Hepatocyte (in vitro differentiated cells): ENCODE data around the gene ATG14. TPM values are rescaled to one million over a fixed set of nuclear protein-coding genes. Genes with fewer than 3 reads are reported as not detected.
A peak's percentile ranks its signal among the peaks of the same experiment; 100 is the strongest.
"Not testable (repeated sequence)": the region's sequence is repeated elsewhere in the genome, so short reads cannot be mapped to it uniquely, and the experiment has no call there.

Source experiments
- DNase-seq: peaks from one replicate; pipeline ENCODE4 v3.0.0-alpha.2; 2016; ENCODE audit warnings: low spot score
- H2AFZ ChIP-seq: fragments of 200-600 bp; sonication (generic); 2 replicates; pipeline ENCODE4 v1.6.0; 2016; ENCODE audit warnings: antibody characterized with exemption, mild to moderate bottlenecking
- H3K27ac ChIP-seq: fragments of 200-600 bp; sonication (generic); 2 replicates; pipeline ENCODE4 v1.5.1; 2016; ENCODE audit warnings: mild to moderate bottlenecking
- H3K27me3 ChIP-seq: fragments of 200-600 bp; sonication (generic); 2 replicates; pipeline ENCODE4 v1.6.1; 2016
- H3K36me3 ChIP-seq: fragments of 200-600 bp; sonication (generic); replicated peaks from 2 replicates; pipeline ENCODE4 v1.5.1; 2016; ENCODE audit warnings: low read depth; ENCODE audit not compliant: insufficient read depth
- H3K4me1 ChIP-seq: fragments of 200-600 bp; sonication (generic); 2 replicates; pipeline ENCODE4 v1.5.1; 2016; ENCODE audit warnings: mild to moderate bottlenecking, moderate library complexity; ENCODE audit not compliant: insufficient read depth
- H3K4me2 ChIP-seq: fragments of 200-600 bp; sonication (generic); 2 replicates; pipeline ENCODE4 v1.6.0; 2016
- H3K4me3 ChIP-seq: fragments of 200-600 bp; sonication (generic); 2 replicates; pipeline ENCODE4 v1.5.1; 2016; ENCODE audit warnings: mild to moderate bottlenecking
- H3K79me2 ChIP-seq: fragments of 200-600 bp; sonication (generic); 2 replicates; pipeline ENCODE4 v1.6.0; 2017; ENCODE audit warnings: mild to moderate bottlenecking
- H3K9me2 ChIP-seq: fragments of 200-600 bp; sonication (generic); replicated peaks from 2 replicates; pipeline ENCODE4 v1.6.0; 2017; ENCODE audit warnings: mild to moderate bottlenecking; ENCODE audit not compliant: insufficient read depth
- H3K9me3 ChIP-seq: fragments of 200-600 bp; sonication (generic); 2 replicates; pipeline ENCODE4 v1.5.1; 2016; ENCODE audit warnings: low read depth, mild to moderate bottlenecking
- H4K20me1 ChIP-seq: fragments of 200-600 bp; sonication (generic); 2 replicates; pipeline ENCODE4 v1.6.0; 2016; ENCODE audit warnings: mild to moderate bottlenecking; ENCODE audit not compliant: insufficient read depth, poor library complexity, severe bottlenecking
- EZH2 ChIP-seq: fragments of 200-600 bp; sonication (generic); IDR thresholded peaks from 2 replicates; pipeline ENCODE4 v1.6.1; 2016; ENCODE audit warnings: antibody characterized with exemption, mild to moderate bottlenecking, borderline replicate concordance
- EZH2phosphoT487 ChIP-seq: fragments of 200-600 bp; sonication (generic); IDR thresholded peaks from one replicate; pipeline ENCODE4 v1.6.1; 2018; ENCODE audit warnings: antibody characterized with exemption, mild to moderate bottlenecking, low read depth, moderate library complexity; ENCODE audit not compliant: unreplicated experiment, severe bottlenecking
- WGBS: methylation state at CpG from one replicate; pipeline ENCODE4 v1.1.6; 2016; ENCODE audit warnings: low lambda C conversion rate; ENCODE audit errors: missing lambda C conversion rate; 5-methylcytosine and 5-hydroxymethylcytosine counted together
- polyA plus RNA-seq: library from polyadenylated mRNA; unstranded; fragments of >200 nt; fragmentation: Nextera tagmentation; extraction: Ambion mirVana; gene quantifications from 2 replicates; pipeline ENCODE4 v1.2.1, GENCODE V29; 2016
- total RNA-seq: library from RNA; depleted of rRNA; stranded (reverse); fragments of >200 nt; gene quantifications from 2 replicates; pipeline ENCODE4 v1.2.3, GENCODE V29; 2014
- TF ChIP-seq, protein P1 (sequence below): fragments of 200-600 bp; sonication (generic); IDR thresholded peaks from 2 replicates; pipeline ENCODE4 v1.5.1; 2016; ENCODE audit warnings: antibody characterized with exemption, mild to moderate bottlenecking; ENCODE audit not compliant: poor library complexity

ATG14 gene
- total and polyA plus RNA-seq, 2 experiments from 2014 or later: 3.3 to 16.6 TPM

DNA sequence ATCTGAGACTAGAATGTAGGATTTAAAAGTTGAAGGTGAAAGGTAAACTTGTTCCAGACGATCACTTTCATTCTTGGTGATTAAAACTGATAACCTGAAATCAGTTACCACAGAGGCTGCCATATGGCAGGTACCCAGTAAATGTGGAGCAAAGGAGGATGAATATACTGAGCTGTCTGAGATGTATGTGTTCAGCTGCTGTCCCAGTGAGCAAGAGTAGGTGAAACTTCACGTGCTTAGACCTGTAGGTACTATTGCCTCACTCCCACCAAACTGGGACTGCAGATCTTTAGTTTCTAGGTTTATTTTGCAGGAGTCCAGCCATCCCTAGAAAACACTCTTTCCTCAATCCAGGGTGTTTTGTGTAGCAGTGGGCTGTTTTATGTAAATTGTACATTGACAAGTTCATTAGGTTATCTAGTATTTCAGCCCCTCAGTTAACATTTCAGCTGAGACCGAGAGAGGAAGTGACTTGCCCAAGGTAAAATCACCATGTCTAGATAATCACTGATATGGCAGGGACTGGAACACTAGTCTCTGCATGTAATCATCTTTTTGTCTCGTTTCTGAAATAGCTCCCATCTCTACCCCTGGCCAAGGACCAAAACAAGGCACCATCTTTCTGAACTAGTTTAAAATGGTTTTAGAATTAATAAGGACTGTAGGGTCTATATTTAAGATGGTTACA, 62.7 kb downstream of the ATG14 start:
- WGBS: 49% methylated on average over 4 of the region's 4 CpGs
- Histone ChIP-seq H3K79me2 (peaks cover 75% of the 10 kb centered on the region), H4K20me1 (peaks cover 12% of the 10 kb centered on the region), H3K36me3 (no peaks in the 10 kb centered on the region), H3K9me2 (no peaks in the 10 kb centered on the region), H3K9me3 (no peaks in the 10 kb centered on the region), H3K4me1 (peaks cover 8% of the 10 kb centered on the region), H2AFZ (no peak overlapping the region), H3K4me2 (peak overlapping the region; percentile 7), H3K4me3 (no peak overlapping the region), H3K27me3 (no peaks in the 10 kb centered on the region), H3K27ac (no peak overlapping the region)
- no peak for DNase-seq
- TF ChIP-seq, protein P1, sequence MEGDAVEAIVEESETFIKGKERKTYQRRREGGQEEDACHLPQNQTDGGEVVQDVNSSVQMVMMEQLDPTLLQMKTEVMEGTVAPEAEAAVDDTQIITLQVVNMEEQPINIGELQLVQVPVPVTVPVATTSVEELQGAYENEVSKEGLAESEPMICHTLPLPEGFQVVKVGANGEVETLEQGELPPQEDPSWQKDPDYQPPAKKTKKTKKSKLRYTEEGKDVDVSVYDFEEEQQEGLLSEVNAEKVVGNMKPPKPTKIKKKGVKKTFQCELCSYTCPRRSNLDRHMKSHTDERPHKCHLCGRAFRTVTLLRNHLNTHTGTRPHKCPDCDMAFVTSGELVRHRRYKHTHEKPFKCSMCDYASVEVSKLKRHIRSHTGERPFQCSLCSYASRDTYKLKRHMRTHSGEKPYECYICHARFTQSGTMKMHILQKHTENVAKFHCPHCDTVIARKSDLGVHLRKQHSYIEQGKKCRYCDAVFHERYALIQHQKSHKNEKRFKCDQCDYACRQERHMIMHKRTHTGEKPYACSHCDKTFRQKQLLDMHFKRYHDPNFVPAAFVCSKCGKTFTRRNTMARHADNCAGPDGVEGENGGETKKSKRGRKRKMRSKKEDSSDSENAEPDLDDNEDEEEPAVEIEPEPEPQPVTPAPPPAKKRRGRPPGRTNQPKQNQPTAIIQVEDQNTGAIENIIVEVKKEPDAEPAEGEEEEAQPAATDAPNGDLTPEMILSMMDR: no peak
- no peak for TF ChIP-seq EZH2phosphoT487
- no peak for TF ChIP-seq EZH2

DNA sequence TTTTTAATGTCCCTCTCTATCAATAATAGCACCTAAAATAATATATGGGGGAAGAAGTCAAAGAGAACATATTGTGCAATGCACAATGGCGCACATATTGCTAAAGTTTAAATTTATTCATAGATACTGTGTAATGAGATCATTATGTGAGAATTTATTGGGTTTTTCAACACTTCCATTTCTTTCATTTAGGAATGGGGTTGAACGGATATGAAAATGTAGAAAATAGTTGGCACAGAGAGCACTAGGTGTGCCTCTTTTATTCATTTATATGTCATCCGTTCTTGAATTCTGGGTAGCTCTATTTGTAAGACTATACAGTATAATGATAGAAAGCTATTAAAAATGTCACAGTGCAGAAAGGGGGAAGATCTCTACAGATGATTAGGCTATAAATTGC, 63.9 kb downstream of the ATG14 start:
- Histone ChIP-seq H3K27me3 (no peaks in the 10 kb centered on the region), H3K79me2 (peaks cover 81% of the 10 kb centered on the region), H3K4me1 (peaks cover 8% of the 10 kb centered on the region), H3K4me3 (no peak overlapping the region), H3K9me3 (no peaks in the 10 kb centered on the region), H3K27ac (no peak overlapping the region), H3K9me2 (no peaks in the 10 kb centered on the region), H4K20me1 (peaks cover 15% of the 10 kb centered on the region), H3K36me3 (no peaks in the 10 kb centered on the region), H2AFZ (no peak overlapping the region), H3K4me2 (no peak overlapping the region)
- 92% methylated on average over 3 of the region's 3 CpGs for whole genome bisulfite sequencing
- DNase-seq: no peak
- TF ChIP-seq EZH2: no peak
- TF ChIP-seq EZH2phosphoT487: no peak
- TF ChIP-seq, protein P1: no peak

DNA sequence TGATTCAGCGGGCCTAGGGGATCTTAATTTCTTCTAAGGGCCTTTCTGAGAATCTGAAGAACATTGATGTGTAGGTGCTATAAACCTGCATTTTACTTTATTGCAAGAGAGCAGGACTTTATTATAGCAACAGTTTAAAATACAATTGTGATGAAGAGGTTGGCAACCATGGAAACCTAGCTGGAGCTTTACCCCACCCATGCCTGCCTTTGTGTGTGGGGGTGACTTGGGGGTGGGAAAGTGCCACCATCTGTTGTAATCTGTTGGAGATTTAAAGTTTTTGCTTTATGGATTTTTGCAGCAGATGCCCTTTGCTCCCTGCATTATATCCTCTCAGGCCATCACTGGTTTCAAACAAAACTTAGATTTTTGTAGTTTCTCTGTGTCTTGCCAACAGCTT, 64.6 kb downstream of the ATG14 start:
- Histone ChIP-seq H3K79me2 (peaks cover 89% of the 10 kb centered on the region), H2AFZ (no peak overlapping the region), H3K9me3 (no peaks in the 10 kb centered on the region), H3K27ac (no peak overlapping the region), H3K4me3 (no peak overlapping the region), H3K27me3 (no peaks in the 10 kb centered on the region), H3K36me3 (no peaks in the 10 kb centered on the region), H4K20me1 (peaks cover 15% of the 10 kb centered on the region), H3K9me2 (no peaks in the 10 kb centered on the region), H3K4me1 (peaks cover 8% of the 10 kb centered on the region), H3K4me2 (no peak overlapping the region)
- no peak for DNase-seq
- WGBS: 94% methylated on average over 1 of the region's 1 CpG
- no peak for TF ChIP-seq EZH2
- no peak for TF ChIP-seq EZH2phosphoT487
- TF ChIP-seq, protein P1: no peak

DNA sequence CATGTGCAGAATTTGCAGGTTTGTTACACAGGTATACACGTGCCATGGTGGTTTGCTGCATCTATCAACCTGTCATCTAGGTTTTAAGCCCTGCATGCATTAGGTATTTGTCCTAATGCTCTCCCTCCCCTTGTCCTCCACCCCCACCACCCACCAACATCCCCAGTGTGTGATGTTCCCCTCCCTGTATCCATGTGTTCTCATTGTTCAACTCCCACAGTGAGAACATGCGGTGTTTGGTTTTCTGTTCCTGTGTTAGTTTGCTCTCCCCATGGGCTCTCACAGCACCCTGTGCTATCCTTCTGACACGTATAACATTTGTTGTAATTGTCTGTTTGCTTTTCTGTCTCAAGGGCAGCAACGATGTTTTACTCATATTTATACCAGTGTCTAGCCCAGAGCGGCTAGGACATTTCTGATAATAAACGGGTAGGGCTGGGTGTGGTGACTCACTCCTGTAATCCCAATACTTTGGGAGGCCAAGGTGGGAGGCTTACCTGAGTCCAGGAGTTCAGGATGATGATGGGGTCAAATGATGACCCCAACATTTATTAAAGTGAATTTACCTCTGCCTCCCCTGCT, 67.0 kb downstream of the ATG14 start:
- WGBS: 73% methylated on average over 6 of the region's 6 CpGs
- H3K9me3 ChIP-seq, H3K27me3 ChIP-seq, H3K9me2 ChIP-seq, H3K4me3 ChIP-seq, H3K4me2 ChIP-seq, H3K36me3 ChIP-seq, H2AFZ ChIP-seq: not testable (repeated sequence)
- peaks cover 98% of the 10 kb centered on the region for H3K79me2 ChIP-seq
- peak overlapping the region; percentile 39 for H3K27ac ChIP-seq
- DNase-seq: peak; percentile 31
- peaks cover 20% of the 10 kb centered on the region for H3K4me1 ChIP-seq
- H4K20me1 ChIP-seq: peaks cover 15% of the 10 kb centered on the region
